Measurements from ENCODE around the gene RAET1E.
"Not testable (repeated sequence)": the region's sequence is repeated elsewhere in the genome, so short reads cannot be mapped to it uniquely, and the experiment has no call there.

The RAET1E gene

DNA sequence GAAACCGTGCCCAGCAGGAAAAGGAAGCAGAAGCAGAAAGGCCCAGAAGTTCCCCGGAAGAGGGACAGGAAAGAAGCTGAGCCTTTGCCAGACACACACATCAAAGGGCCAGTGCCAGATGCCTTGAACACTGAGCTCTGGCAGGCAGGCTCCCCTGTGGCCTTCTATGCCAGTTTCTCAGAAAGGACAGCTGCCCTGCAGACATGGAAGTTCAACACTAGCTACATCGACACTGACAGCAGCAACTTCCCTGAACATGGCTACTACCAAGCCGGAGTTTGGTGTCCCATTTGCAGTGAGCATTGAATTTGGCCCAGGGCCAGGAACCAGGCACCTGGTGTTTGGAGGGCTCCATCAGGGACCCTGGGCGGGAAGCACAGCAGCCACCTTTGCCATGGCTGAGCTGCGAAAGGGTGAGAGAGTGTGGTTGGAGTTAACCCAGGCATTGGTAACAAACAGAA is 8.0 kb upstream of the RAET1E start:
- ATAC-seq (no peak), DNase-seq (no peak)
- Mint-ChIP-seq H3K4me1 (no peaks in the 10 kb centered on the region), H3K9me3 (peaks cover 6 to 26% of the 10 kb centered on the region in 2 donors), H3K4me3 (no peak overlapping the region), H3K27ac (no peak overlapping the region), H3K27me3 (peaks cover 20% of the 10 kb centered on the region)

DNA sequence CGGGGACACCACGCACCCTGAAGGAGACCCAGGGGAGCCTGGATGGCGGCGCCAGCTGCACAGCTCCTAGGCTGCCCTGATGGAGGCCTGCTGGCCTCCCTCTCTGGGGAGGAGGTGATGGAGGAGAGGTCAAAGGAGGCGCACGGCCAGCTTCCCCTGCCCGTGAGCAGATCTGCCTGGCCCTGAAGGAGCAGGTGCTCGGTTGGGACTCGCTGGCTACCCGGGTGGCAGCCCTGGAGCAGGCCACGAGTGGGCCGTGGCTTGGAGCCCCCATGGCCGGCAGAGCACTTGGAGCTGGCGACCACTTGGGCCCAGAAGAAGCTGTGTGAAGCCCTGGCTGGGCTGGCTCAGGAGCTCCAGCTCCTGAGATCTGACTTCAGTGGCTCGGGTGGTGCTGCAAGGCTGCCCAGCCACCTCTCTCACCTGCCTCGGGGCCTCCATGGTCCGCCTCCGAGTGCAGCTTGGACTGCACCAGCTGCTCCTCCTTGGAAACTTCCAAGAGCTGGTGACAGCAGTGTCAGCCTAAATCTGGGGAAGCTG is 7.5 kb upstream of the RAET1E start:
- no peaks in the 10 kb centered on the region for H3K4me1 Mint-ChIP-seq
- DNase-seq (no peak), ATAC-seq (no peak)
- no peak overlapping the region for H3K4me3 Mint-ChIP-seq
- no peak overlapping the region for H3K27ac Mint-ChIP-seq
- H3K9me3 Mint-ChIP-seq: peaks cover 6 to 26% of the 10 kb centered on the region in 2 donors
- peaks cover 15% of the 10 kb centered on the region for H3K27me3 Mint-ChIP-seq

DNA sequence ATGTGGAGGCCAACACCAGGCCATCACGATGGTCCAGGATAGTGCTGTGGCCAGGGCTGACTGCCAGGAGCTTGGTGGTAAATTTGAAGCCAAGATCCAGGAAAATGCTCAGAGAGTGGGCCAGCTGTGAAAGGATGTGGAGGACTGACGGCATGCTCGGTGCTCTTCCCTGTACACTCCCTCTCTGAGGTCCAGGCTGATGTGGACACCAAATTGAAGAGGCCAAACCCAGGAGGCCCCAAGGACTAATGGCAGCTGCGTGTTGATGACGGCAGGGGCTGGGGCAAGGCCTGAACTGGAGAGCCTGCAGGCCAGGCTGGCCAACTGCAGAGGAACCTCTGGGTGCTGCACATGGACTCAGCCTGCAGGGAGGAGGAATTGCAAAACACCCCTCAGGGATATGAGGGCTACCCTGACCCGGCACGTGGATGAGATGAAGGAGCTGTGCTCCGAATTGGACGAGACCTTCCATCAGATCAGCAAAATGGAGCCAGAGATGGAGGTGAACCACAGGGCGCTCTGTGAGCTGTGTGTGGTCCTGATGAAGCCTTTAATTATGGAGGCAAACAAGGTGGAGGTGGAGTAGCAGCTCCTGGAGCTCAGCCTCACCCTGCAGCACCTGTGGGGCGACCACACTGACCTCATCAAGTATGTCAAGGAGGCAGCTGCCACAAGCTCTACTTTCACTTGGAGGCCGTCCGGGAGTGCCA is 6.9 kb upstream of the RAET1E start:
- no peak overlapping the region for H3K27ac Mint-ChIP-seq
- H3K27me3 Mint-ChIP-seq: peaks cover 11% of the 10 kb centered on the region
- no peak for ATAC-seq

GRCh38 chr6:149903938-149904611 is 6.2 kb upstream of the RAET1E start:
- H3K27ac Mint-ChIP-seq: no peak overlapping the region
- no peaks in the 10 kb centered on the region for H3K4me1 Mint-ChIP-seq
- peaks cover 11% of the 10 kb centered on the region for H3K27me3 Mint-ChIP-seq
- H3K9me3 Mint-ChIP-seq: peaks cover 6 to 22% of the 10 kb centered on the region in 2 donors
- no peak for DNase-seq
- H3K4me3 Mint-ChIP-seq: no peak overlapping the region
- ATAC-seq: no peak

More for the DNA sequence above, 6.9 kb upstream of the RAET1E start:
- DNase-seq: no peak
- H3K4me3 Mint-ChIP-seq: no peak overlapping the region
- no peaks in the 10 kb centered on the region for H3K4me1 Mint-ChIP-seq
- H3K9me3 Mint-ChIP-seq: peaks cover 6 to 26% of the 10 kb centered on the region in 2 donors

DNA sequence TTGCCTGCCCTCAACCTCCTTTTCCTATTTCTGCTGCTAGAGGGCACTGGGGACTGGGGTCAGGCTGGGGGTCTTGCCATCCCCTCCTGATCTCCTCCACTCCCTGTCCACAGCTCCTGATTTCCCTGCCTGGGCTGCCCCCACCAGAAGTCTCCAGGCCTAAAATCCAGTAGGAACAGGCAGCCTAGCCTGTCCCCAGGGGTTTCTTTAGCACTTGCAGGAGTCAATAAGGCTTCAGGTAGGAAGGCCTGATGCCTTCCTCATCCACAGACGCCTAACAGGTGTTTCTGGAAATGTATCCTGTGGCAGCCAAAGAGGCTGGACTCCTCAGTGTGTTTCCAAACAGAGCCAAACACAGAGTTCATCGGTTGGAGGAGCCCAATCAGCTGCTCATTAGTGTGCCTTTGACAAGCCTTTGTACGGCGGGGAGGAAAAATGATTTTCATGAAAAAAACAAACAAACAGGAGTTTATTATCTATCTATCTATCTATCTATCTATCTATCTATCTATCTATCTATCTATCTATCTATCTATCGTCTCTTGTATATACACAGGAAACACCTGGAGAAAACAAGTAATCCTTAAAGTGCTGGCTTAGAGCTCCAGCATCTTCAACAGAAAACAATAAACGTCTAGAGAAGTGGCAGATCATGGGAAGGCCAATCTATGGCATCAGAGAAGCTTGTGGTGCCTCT is 3.7 kb upstream of the RAET1E start:
- Mint-ChIP-seq H3K27me3 (peaks cover 11% of the 10 kb centered on the region), H3K4me1 (peaks cover 2% of the 10 kb centered on the region), H3K4me3 (no peak overlapping the region), H3K27ac (no peak overlapping the region), H3K9me3 (no peaks in the 10 kb centered on the region)
- ATAC-seq (no peak), DNase-seq (no peak)

DNA sequence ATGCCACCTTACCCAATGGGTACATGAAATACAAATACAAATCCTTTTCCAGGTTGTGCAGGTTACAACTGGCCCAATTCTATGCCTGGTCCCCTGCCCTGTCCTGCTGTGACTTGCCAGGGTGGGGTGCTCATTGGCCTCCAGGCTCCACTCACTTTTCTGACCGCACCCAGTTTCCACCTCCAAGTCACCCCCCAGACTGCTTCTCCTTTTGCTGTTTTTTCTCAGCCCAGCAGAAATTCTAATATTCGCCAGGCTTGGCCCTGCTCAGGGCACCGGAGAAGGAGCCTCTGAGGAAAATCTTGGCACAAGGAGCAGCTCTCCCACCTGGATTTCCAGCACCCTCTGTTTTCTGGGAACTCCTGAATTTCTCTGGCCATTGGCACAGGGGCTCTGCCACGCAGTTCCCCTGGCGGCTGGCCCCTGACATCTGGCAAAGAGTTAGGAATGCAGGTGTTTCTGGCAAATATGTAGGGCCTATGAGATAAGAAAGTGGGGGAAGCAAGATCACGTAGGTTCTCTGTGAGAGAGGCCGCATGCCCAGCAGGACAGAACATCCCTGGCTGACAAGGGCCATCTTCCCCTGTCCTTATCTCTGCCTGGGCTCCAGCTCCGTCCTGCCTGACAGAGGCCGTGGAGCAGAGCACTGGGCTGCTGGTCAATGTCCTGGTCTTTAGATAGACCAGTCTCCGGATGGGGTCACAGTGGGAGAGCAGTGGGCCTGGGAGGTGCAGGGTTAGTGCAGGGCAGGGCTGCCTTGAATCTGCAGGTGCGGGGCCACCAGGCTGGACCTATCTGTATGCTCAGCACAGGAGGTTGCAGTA is 2.9 kb upstream of the RAET1E start:
- H3K27me3 Mint-ChIP-seq: peaks cover 11% of the 10 kb centered on the region
- H3K9me3 Mint-ChIP-seq: no peaks in the 10 kb centered on the region
- peaks cover 10% of the 10 kb centered on the region for H3K4me1 Mint-ChIP-seq
- DNase-seq (peak in 1 of 2 donors; percentile 2), ATAC-seq (no peak)
- no peak overlapping the region for H3K4me3 Mint-ChIP-seq
- H3K27ac Mint-ChIP-seq: no peak overlapping the region

GRCh38 chr6:149899926-149900619 is 2.2 kb upstream of the RAET1E start:
- ATAC-seq (no peak), DNase-seq (peak in 1 of 2 donors; percentile 3)
- H3K27me3 Mint-ChIP-seq: peaks cover 8% of the 10 kb centered on the region
- H3K4me3 Mint-ChIP-seq: no peak overlapping the region
- H3K4me1 Mint-ChIP-seq: peaks cover 13% of the 10 kb centered on the region
- peak overlapping the region in 1 of 2 donors; percentile 61 for H3K27ac Mint-ChIP-seq
- no peaks in the 10 kb centered on the region for H3K9me3 Mint-ChIP-seq

GRCh38 chr6:149899486-149899885 is 1.6 kb upstream of the RAET1E start:
- peaks cover 8% of the 10 kb centered on the region for H3K27me3 Mint-ChIP-seq
- H3K4me1 Mint-ChIP-seq: peaks cover 13% of the 10 kb centered on the region
- no peak overlapping the region for H3K27ac Mint-ChIP-seq
- no peak overlapping the region for H3K4me3 Mint-ChIP-seq
- ATAC-seq (no peak), DNase-seq (no peak)
- H3K9me3 Mint-ChIP-seq: no peaks in the 10 kb centered on the region

DNA sequence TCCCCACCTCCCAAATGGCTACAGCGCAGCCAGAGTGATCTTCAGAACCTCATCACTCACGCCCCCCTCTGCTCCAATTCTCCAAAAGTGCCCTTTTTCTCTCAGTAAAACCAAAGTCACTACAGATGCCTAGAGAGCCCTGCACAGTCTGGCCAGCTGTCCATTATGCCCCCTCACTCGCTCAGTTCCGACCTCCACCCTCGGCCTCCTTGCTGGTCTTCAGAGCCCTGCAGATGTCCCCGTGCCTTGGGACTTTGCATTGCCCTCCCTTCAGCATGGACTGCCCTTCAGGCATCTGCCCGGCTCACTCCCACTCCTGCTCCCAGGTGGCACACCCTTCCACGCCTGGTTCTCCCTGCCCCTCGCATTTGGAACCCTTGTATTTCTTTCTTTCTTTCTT is 1.1 kb upstream of the RAET1E start:
- Mint-ChIP-seq H3K4me1 (peaks cover 13% of the 10 kb centered on the region), H3K27ac (no peak overlapping the region), H3K27me3 (peaks cover 12% of the 10 kb centered on the region), H3K9me3 (no peaks in the 10 kb centered on the region), H3K4me3 (no peak overlapping the region)
- DNase-seq (no peak), ATAC-seq (no peak)

DNA sequence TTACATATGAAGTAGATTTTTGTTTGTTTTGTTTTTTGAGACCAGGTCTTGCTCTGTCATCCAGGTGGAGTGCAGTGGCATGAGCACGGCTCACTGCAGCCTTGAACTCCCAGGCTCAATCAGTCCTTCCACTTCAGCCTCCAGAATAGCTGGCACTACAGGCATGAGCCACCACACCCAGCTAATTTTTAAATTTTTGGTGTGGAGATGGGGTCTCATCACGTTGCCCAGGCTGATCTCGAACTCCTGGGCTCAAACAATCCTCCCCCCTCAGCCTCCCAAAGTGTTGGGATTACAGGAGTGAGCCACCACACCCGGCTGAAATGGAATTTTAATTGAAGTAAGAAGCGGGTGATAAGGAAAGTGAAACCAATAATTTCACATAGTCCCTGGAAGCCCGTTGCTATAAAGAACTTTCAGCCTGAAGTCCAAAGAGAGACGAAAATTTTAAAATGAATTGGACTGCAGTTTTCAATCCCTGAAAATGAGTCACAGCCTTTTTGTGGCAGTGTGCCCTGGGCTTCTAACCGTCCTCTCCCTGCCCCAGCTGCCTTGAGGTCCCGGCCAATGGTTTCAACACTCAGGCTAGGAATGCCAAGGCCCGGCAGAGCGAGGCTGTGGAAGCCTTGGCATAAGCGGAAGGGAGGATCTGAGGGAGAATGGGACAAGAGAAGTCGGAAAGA is 757 bp downstream of the RAET1E start:
- no peak for ATAC-seq
- H3K4me1 Mint-ChIP-seq: peaks cover 13% of the 10 kb centered on the region
- no peak overlapping the region for H3K4me3 Mint-ChIP-seq
- H3K27ac Mint-ChIP-seq: no peak overlapping the region
- H3K9me3 Mint-ChIP-seq: no peaks in the 10 kb centered on the region
- peaks cover 25% of the 10 kb centered on the region for H3K27me3 Mint-ChIP-seq
- DNase-seq: no peak

DNA sequence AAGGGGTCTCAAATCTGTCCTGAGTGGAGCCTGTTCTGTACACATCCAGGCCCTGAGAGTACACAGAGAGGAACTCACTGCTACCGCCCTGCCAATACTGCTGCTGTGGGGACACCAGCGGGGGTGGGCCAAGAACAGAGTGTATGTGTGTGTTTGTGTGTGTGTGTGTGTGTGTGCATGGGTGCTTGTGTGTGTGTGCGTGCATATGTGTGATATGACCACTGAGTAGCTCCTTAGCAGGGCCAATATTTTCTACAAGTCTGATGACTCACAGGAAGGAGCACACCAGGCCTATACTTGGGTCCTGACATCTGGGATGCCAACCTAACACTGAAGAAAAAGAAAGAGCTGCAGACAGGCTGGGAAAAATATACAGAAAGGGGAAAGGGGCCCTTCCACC is 1.4 kb downstream of the RAET1E start:
- no peak overlapping the region for H3K27ac Mint-ChIP-seq
- peaks cover 13% of the 10 kb centered on the region for H3K4me1 Mint-ChIP-seq
- H3K9me3 Mint-ChIP-seq: no peaks in the 10 kb centered on the region
- H3K27me3 Mint-ChIP-seq: peaks cover 25% of the 10 kb centered on the region
- no peak overlapping the region for H3K4me3 Mint-ChIP-seq
- DNase-seq: no peak
- ATAC-seq: peak; percentile 37

- peak overlapping the region in 1 of 2 donors; percentile 54 for H3K27ac Mint-ChIP-seq
- H3K4me1 Mint-ChIP-seq: peaks cover 13% of the 10 kb centered on the region
- peaks cover 25% of the 10 kb centered on the region for H3K27me3 Mint-ChIP-seq
- ATAC-seq (peak; percentile 97), DNase-seq (peak; percentile 37 to 54)
- H3K9me3 Mint-ChIP-seq: no peaks in the 10 kb centered on the region
- no peak overlapping the region for H3K4me3 Mint-ChIP-seq
These were observed 2.1 kb downstream of the RAET1E start for GRCh38 chr6:149895833-149896271.

DNA sequence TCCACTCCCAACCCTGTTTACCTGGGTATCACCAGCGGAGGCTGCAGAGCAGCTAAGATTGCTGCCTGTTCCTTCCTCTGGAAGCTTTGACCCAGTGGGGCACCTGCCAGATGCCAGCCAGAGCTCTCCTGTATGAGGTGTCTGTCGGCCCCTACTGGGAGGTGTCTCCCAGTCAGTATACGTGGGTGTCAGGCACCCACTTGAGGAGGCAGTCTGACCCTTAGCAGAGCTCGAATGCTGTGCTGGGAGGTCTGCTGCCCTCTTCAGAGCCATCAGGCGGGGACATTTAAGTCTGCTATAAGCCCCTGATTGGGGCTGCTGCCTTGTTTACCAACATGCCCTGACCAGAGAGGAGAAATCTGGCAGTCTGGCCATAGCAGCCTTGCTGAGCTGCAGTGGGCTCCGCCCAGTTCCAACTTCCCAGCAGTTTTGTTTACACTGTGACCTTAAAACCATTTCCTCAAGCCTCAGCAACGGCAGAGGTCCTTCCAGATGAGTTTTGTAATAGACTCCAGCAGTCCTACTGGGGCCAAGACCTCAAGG is 2.8 kb downstream of the RAET1E start:
- Mint-ChIP-seq H3K9me3 (no peaks in the 10 kb centered on the region), H3K27ac (no peak overlapping the region), H3K4me3 (no peak overlapping the region), H3K4me1 (peaks cover 13% of the 10 kb centered on the region), H3K27me3 (peaks cover 25% of the 10 kb centered on the region)
- no peak for ATAC-seq
- no peak for DNase-seq

DNA sequence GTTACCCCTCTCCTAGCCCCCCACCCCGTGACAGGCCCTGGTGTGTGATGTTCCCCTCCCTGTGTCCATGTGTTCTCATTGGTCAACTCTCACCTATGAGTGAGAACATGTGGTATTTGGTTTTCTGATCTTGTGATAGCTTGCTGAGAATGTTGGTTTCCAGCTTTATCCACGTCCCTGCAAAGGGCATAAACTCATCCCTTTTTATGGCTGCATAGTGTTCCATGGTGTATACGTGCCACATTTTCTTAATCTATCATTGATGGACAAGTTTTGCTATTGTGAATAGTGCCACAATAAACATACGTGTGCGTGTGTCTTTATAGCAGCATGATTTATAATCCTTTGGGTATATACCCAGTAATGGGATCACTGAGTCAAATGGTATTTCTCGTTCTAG is 6.0 kb downstream of the RAET1E start:
- not testable (repeated sequence) for H3K27ac Mint-ChIP-seq, DNase-seq, ATAC-seq, H3K4me3 Mint-ChIP-seq, H3K9me3 Mint-ChIP-seq
- Mint-ChIP-seq H3K27me3 (peaks cover 47% of the 10 kb centered on the region), H3K4me1 (peaks cover 13% of the 10 kb centered on the region)

All from stimulated activated naive CD8-positive, alpha-beta T cell treated with anti-CD3 and anti-CD28 coated beads, Interleukin-15, amount 100 ng/mL, for 72 hours (primary cell).